GM18519 (cell line): Measurements from ENCODE around the gene FRMPD3.
"Not testable (repeated sequence)": the region's sequence is repeated elsewhere in the genome, so short reads cannot be mapped to it uniquely, and the experiment has no call there.

Experiments
- ATAC-seq: cut with Tn5 transposase; IDR thresholded peaks from one replicate; pipeline ENCODE4 v1.9.1; 2021; ENCODE audit warnings: mild to moderate bottlenecking, moderate library complexity; ENCODE audit not compliant: unreplicated experiment, low FRiP score

The FRMPD3 gene

DNA sequence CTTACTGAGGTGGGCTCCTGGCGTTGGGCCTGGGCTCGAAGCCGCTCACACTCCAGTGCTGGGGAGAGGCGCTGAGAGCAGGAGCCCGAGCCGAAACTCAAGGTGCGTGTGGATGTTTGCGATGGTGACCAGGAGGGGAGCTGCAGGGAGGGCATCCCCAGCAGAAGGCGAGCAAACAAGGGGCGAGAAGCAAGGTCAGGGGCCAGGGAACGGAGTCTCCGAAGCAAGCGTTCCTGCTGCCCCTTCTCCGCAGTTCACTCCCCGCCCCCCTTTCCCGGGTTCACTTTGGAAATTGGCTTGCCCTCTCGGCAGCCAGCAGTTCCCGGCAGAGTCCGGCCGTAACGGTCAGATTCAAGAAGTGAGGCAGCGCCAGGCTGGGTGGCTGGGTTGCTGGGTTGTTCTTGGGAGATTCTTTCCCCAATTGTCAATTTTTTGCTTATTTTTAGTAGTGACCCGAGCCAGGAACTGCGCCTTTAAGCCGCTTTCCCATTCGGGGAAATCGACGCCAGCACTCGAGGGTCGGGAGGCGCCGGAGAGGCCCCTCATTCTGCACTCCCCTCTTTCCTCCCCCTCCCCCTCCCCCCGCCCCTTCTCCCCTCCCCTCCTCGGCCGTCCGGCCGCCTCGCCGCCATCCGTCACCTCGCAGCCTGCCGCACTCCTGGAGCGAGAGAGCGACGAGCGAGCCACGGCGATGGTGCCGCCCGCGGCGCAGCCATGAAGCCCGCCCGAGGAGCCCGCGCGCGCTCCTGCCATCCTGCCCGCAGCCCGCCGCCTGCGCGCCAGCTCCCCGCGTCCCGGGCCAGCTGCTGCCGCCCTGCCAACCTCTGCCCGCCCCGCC lies at the start of gene FRMPD3:
FRMPD3 (plus strand) TSS at position 655 of the 838 bp plus-strand sequence. CDS start 76,937 bp downstream, outside the sequence.
- no peak for ATAC-seq

DNA sequence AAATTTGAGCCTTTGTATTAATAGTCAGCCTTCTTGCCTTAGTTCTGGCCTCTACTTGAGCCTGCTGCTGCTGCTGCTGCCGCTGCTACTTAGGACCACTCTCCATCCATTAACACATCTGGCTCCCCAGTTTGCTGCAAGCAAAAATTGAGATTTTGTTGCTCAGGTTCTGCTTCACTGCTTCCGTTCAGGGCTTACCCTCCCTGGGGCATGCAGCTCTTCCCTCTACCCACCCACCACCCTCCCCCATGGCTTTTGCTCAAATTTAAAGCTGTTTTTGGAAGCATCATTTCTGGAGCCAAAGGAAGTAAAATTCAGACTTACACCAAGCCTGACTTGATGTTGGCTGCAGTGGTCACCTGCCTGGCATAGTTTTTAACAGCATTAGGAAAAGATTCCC lies 28.9 kb upstream of the FRMPD3 start:
- ATAC-seq: no peak

DNA sequence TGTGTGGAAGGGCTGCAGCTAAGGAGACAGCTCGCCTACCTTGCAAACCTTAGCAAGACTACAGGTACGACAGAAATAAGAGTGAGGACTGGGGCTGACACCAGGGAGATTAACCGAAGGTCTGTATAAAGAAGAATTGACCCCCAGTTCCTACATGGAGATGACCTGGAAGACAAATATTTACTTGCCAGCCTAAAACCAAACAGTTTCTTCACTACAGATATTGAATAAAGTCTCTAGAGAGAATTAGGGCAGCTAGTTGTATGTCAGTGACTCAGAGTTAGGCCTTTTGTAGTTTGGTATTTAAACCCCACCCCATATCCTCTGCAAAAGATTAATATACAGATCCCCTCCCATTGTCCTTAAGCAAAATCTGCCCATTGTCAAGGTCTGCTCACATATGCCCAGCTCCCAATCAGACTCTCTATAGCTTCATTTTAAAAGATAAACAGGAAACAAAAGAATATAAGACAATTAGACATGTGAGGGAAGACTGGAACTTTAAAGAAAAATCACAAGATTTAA lies 28.1 kb upstream of the FRMPD3 start:
- no peak for ATAC-seq

DNA sequence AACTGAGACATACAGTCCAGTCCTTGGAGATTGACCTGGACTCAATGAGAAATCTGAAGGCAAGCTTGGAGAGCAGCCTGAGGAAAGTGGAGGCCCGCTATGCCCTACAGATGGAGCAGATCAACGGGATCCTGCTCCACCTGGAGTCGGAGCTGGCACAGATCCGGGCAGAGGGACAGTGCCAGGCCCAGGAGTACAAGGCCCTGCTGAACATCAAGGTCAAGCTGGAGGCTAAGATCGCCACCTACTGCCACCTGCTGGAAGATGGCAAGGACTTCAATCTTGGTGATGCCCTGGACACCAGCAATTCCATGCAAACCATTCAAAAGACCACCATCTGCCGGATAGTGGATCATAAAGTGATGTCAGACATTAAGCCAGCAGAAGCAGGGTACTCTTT lies 20.4 kb upstream of the FRMPD3 start:
- no peak for ATAC-seq

DNA sequence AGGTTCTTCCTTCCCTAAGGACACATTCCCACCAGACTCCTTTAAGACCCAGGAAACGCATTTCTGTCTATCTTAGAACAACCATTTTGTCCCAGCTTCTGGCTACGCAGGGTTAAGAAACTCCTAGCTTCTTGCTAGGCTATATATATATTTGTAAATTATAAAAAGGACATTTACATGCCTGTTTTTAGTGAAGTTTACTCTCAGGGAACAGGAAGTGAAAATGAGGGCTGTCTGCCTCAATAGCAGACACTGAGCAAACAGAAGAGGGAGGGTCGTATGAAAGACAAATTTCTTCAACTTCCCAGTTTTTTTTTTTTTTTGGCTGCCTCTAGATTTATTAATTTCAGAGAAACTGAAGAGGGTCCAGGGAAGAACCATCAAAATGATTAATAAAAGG lies 9.3 kb upstream of the FRMPD3 start:
- ATAC-seq: no peak

DNA sequence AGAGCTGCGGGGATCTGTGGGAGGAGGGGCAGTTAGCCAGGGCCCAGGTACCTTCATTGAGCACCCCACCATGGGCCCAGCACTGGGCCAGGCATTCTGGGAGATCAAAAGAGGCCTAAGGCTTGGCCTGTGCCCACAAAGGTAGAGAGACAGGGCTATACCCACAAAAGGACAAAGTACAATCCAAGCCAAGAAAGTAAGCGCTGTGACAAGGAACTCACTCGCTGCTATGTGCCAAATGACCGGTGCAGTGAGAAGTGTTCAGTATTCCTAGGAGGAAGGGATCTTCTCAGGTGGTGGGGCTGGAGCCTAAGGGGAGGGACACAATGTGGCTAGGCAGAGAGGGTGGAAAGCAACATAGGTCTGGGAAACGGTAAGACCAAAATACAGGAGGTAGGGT lies 8.8 kb upstream of the FRMPD3 start:
- no peak for ATAC-seq

DNA sequence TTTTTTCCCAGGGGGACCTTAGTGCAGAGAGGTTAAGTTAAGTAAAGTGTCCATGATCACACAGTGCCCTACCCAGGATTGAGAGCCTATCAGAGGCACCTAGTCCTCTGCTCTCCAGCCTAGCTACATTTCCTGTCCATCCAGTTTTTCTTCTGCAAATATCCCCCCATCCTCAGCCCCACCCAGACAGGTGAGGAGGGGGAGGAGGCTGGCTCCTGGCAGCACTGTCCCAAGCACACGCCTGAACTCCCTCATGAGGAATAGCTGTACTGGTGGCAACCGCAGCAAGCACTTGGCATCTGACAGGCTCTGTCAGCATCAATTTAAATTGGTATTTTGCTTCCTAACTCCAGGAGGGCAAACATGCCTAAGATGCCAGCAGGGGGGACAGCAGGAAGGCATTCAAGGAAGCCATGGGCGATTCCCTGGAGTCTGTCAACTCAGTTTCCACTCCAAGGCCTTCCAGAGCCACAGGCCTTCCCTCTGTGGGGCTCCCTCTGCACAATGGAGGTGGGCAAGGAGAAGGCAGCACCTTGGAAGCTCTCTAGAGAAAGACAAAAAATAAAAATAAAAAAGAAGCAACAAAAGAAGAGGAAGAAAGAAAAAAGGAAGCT lies 6.4 kb upstream of the FRMPD3 start:
- no peak for ATAC-seq

DNA sequence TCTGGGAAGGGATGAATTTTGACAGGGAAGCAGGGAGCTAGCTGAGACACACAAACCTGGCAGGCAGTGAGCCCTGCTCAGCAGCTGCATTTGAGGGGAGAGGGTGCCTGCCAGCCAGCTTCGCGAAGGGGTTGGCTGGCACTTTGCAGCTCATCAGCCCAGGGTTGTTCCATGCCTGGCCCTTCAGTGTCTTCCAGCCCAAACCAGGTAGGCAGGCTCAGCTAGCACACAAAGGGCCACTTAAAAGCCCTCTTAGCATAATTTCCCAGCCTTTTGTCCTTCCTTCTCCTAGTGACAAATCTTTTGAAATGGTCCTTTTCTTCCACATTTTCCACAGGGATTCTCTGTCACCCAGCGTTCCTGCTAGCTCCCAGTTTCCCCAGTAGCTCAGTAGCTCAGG lies 4.3 kb upstream of the FRMPD3 start:
- ATAC-seq: no peak

DNA sequence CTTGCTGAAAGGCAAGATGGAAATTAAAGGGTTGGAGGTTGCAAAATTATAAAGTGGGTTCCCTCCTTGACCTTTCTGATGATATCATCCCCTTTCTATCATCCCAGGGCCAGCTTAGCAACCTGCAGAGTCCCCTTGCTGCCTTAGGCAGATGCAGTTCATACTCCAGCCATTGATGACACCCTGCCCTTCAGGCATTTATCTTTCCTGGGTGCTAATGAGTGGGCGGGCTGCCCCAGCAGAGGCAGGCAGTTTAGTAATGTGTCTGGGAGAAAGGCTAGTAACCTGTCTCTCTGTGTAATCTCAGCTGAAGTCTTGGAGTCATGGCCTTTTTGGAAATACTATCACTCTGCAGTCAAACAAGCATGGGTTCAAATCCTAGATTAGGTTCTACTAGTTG lies 3.8 kb upstream of the FRMPD3 start:
- ATAC-seq: no peak

DNA sequence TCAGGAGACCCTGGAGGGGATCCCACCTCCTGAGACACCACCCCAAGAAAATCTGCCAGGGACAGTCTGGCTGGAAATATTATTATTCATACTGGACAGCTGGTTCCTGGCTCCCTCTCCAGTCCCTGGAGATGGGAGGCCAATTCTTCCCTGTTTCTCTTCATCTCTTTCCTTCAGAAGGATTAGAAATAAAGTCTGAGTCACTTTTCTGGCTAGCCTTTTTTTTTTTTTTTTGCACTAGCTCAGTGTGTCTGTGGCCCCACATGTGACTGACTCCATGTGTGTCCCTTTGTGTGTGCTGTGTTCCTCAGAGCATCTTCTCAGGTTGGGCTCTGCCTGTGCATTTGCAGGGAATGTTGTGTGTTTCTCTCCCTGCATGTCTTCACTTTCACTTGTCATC lies 1.8 kb upstream of the FRMPD3 start:
- no peak for ATAC-seq

DNA sequence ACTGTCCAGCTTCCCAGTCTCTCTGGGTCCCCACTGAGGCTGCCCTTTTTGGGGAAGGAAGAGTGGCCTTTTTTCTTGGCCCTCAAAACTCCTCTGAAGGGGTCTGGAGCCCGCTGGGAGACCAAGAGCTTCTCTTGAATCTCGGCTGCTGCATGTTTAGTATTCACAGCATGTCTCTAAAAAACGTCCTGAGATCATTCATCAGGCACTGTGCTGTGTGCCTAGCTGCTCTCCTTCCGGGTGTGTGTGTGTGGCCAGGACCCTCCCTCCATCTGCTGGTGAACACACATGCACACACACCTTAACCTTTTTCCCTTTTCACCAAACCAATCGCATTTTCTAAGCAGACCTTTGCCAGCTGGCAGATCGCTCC lies 841 bp upstream of the FRMPD3 start:
- ATAC-seq: no peak

DNA sequence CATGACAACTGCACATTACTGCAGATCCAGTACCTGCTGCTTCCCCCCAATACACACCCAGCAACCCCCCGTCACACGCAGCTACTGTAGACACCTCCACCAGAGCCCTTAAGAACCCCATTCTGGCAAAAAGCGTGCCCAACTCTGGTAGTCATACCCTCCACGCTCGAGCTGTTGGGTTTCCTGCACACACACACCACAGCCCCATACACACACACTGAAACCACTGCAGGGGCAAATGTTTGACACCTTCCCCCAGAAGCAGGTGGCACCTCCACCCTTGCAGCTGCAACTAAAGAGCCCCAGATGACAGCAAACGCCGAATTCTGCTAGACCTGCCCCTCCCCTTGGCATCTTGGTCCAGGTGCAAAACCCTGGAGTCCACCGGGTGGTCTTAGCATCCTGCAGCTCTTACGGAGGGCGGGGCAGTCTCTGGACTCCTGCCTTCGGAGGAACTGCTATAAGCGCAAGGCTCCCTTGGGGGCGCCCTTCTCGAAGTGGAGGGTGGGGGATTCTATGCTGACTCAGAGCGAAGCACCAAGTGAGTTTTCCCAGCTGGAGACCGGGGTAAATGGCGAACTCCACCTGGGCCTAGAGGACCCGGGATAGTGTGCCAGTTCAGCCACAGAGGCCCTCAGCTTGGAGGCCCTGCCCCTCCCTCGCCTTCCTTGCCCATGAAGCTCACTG lies 1.5 kb downstream of the FRMPD3 start:
- ATAC-seq: no peak

DNA sequence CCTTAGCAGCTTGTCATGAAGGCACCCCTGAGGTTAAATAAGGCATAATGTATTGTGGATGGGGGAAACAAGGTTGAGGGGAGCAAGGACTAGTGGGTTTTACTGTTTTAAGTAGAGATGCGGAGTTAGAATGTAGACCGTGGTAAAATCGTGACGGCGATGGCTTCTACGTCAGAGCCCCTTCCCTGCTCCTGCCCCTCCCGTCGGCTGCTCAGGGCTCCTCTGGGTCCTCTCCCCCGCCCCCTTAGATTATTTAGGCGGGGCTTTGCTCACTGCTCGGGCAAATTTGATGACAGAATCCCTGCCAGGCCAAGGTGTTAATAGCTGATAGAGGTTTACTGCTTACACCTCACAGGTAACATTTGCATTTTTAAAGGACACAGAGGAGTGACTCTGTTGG lies 2.3 kb downstream of the FRMPD3 start:
- no peak for ATAC-seq

DNA sequence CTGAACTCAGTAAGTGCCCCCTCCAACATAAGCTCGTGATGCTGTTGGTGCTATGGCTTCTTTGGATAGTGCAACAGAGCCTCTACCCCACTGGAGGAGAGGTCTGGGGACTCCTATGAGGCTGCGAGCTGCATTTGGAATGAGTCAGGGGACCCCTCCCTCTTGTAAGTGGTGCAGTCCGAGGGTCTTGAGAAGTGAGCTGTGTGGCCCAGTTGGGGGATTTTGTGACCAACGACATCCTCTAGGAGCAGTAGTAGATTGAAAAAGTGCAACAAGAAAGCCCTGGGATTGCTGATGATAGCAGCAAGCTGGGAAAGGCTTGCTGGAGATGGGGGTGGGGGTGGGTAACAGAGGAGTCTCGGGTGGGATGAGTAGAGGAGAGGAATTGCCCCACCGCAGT lies 3.1 kb downstream of the FRMPD3 start:
- ATAC-seq: no peak

DNA sequence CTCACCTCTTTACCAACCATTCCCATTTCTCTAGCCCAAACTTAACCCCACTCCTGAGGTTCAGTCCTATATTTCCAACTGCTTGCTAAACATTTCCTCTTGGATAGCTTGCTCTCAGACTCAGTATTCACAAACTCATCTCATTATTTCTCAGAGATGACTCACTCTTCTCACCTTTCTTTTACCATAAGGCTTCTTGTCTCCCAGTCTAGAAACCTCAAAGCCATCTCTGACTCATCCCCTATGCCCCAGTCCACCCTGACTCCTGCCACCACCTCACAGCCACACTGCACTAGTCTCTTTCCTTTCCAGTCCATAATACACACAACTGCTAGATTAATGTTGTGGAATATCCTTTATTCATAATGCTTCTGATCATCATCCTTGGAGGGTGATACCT lies 4.8 kb downstream of the FRMPD3 start:
- peak; percentile 87 for ATAC-seq

DNA sequence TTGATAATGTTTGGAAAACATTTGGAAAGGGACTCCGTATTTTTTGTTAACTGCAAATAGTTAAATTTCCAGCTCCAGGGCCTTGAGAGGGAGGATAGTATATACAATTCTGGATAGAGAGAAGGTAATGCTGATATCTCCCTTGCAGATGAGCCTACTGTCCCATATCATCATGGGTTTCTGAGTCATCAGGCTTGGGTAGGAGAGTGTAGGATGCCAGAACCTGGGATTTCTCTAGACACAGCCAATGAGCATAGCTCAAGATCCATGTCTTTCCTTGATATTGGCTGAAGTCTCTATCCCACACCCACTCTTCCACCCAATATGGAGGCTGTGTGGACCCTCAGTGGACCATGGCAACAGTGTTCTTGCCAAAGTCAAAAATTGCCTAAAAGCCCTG lies 7.8 kb downstream of the FRMPD3 start:
- no peak for ATAC-seq

DNA sequence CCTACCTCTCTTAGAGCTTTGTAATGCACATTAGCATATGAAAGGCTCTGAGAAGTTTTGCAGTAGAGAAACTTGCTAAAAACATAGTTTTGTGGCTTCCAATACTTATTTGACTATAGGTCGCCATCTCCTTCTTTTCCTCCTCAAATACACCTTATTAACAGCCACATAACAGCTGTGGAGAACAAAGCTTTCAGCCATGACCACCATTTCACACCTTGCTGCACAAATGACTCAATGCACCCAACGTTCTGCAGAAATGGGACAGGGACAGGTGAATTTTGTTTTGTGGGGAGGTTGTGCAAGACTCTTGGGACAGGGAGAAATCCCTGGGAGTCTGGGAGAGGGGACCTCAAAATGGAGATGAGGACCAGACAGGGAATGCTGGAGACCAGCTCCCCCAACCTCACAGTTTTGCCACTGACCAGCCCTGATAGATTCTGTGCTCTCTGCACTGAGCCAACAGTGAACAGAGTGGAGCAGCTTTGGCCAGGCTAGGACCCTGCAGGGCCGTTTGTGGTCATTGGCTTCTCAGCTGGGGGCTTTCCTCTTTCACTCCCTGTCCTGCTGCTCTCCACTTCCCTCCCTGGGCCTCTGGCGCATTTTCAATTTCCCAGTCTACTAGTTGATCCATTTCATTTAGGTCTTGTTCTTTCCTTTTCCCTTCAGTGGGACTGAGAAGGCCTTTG lies 16.6 kb downstream of the FRMPD3 start:
- ATAC-seq: peak; percentile 84

DNA sequence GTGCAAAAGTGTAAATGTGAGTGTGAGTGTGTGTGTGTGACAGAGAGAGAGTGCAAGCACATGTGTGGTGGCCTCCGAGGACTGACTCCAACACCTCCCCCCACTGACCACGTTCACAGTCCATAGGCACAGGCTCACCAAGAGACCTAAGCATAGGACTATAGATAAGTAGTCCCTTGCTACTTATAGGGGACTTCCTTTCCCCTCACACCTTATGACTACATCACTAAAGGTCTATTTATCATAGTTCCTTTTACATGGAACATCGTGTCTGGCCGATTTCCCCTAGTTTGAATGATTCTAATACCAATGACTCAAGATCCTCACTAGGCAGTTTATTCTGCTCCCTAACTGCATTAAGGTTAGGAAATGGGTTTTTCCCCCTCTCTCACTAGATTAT lies 17.8 kb downstream of the FRMPD3 start:
- no peak for ATAC-seq

DNA sequence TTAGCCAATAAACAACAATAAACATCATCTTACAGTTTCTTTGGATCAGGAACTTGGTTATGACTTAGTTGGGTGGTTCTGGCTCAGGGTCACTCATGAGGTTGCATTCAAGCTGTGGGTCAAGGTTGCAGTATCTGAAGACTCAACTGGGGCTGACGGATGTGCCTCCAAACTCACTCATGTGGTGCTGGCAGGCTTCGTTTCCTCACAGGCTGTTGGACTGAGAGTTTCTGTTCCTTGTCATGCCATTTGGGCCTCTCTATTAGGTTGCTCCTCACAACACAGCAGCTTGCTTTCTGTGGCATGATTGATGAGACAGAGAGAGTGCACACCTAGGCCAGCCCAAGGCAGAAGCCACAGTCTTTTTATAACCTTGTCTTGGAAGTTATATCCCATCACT lies 20.7 kb downstream of the FRMPD3 start:
- no peak for ATAC-seq

DNA sequence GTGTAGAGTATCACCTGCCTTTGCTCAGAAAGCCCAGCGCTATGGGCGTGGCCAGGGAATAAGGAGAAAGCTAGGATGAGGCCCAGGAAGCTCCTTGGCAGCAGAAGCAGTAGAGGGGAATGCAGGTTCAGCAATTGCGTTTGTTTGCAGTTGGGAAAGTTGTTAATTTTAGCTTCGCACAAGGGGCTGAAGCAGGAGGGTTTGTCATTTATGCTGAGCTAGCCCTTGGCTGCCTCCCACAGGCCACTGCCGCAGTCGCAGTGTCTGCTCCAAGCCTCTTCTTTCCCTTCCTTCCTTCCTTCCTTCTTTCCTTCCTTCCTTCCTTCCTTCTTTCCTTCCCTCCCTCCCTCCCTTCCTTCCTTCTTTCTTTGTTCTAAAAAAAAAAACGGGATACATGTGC lies 21.5 kb downstream of the FRMPD3 start:
- no peak for ATAC-seq

DNA sequence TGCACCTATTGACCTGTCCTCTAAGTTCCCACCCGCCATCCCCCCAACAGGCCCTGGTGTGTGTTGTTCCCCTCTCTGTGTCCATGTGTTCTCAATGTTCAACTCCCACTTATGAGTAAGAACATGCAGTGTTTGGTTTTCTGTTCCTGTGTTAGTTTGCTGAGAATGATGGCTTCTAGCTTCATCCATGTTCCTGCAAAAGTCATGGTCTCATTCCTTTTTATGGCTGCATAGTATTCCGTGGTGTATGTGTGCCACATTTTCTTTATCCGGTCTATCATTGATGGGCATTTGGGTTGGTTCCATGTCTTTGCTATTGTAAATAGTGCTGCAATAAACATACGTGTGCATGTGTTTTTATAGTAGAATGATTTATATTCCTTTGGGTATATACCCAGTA lies 22.0 kb downstream of the FRMPD3 start:
- ATAC-seq: not testable (repeated sequence)
